Activated T-cell treated with anti-CD3 and anti-CD28 coated beads, Interleukin-2, amount 50 U/mL, for 72 hours (primary cell): Measurements from ENCODE around the gene ADGRB2. TPM values are rescaled to one million over a fixed set of nuclear protein-coding genes. Genes with fewer than 3 reads are reported as not detected.
A peak's percentile ranks its signal among the peaks of the same experiment; 100 is the strongest.
"Not testable (repeated sequence)": the region's sequence is repeated elsewhere in the genome, so short reads cannot be mapped to it uniquely, and the experiment has no call there.

ENCODE experiments used
- ATAC-seq, 2 donors: fragments of 150-1000 bp; cut with Tn5 transposase; replicated peaks in 1 of 2; 2 replicates each; pipeline ENCODE4 v1.10.0; 2021; ENCODE audit warnings: moderate library complexity in 2 of 2, mild to moderate bottlenecking in 1 of 2
- DNase-seq, 2 donors: peaks; one replicate each; pipeline ENCODE4 v3.0.0; 2021 to 2022; ENCODE audit warnings: mixed read lengths in 1 of 2
- H3K27ac Mint-ChIP-seq: one replicate; pipeline ENCODE4 v1.8.0; 2022; ENCODE audit warnings: mild to moderate bottlenecking, moderate library complexity, mixed read lengths
- H3K27me3 Mint-ChIP-seq: one replicate; pipeline ENCODE4 v1.8.0; 2022; ENCODE audit warnings: low read depth, mixed read lengths
- H3K36me3 Mint-ChIP-seq, 2 donors: one replicate each; pipeline ENCODE4 v1.8.0; 2022; ENCODE audit warnings: mixed read lengths in 2 of 2, mild to moderate bottlenecking in 1 of 2; ENCODE audit not compliant: insufficient read depth in 2 of 2
- H3K4me1 Mint-ChIP-seq: one replicate; pipeline ENCODE4 v1.8.0; 2022; ENCODE audit warnings: low read depth, mixed read lengths
- H3K4me3 Mint-ChIP-seq, 2 donors: one replicate each; pipeline ENCODE4 v1.8.0; 2022; ENCODE audit warnings: mild to moderate bottlenecking in 2 of 2, mixed read lengths in 2 of 2, moderate library complexity in 2 of 2
- H3K9me3 Mint-ChIP-seq, 2 donors: one replicate each; pipeline ENCODE4 v1.8.0; 2022; ENCODE audit warnings: mixed read lengths in 2 of 2
- total RNA-seq, 2 donors: library from RNA; stranded (reverse); gene quantifications; one replicate each; pipeline ENCODE4 v1.2.3, GENCODE V29; 2022

ADGRB2 gene
- total RNA-seq, 2 donors from 2014 or later, result 1.0 to 2.3 TPM

DNA sequence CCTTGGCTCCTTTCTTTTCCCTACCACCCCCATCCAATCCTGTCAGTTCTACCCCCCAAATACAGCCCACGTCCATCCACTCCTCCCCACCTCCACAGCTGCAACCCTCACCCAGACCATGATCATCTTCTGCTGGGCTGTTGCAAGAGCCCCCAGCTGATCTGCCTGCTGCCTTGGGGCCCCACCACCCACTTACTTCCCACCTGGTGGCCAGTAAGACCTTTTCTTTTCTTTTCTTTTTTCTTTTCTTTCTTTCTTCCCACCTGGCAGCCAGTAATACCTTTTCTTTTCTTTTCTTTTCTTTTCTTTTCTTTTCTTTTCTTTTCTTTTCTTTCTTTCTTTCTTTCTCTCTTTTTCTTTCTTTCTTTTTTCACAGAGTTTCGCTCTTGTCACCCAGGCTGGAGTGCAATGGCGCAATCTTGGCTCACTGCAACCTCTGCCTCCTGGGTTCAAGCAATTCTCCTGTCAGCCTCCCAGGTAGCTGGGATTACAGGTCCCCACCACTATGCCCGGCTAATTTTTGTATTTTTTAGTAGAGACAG is 57.0 kb downstream of the ADGRB2 start:
- not testable (repeated sequence) for H3K36me3 Mint-ChIP-seq, H3K4me3 Mint-ChIP-seq, H3K27ac Mint-ChIP-seq, DNase-seq, H3K9me3 Mint-ChIP-seq, ATAC-seq
- Mint-ChIP-seq H3K27me3 (peaks cover 51% of the 10 kb centered on the region), H3K4me1 (peaks cover 40% of the 10 kb centered on the region)

DNA sequence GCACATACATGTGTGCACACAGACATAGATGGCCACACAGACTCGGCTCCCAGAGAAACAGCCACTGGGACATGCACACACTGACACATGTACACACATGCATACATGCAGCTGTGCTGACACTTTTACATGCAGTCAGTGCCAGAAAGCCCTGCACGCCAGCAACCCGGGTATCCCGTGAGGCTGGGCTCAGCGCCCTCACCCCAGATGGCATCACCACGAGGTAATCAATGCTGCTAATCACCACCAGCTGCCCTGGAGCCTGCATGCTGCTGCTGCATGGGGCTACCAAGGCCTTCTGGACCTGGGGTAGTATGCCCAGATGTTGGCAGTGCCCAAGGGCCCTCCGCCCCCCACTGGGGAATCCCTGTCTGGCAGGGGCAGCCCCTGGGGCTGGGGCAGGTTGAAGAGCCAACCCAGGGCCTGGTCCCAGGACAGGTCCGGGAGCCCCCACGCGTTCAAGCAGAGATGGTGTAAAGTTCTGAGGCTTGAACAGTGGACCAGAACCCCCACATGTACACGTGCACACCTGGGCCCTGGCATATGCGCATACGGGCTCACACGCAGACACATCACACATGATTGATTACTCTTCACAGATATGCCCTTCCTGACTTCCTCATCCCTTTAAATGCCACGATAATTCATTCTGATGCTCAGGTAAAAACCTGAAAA is 57.6 kb downstream of the ADGRB2 start:
- H3K4me3 Mint-ChIP-seq, result no peak overlapping the region

GRCh38 chr1:31705080-31705866 is 58.9 kb downstream of the ADGRB2 start:
- Mint-ChIP-seq H3K27me3 (peaks cover 48% of the 10 kb centered on the region), H3K36me3 (no peaks in the 10 kb centered on the region), H3K4me3 (peak overlapping the region; percentile 60 to 68), H3K9me3 (no peaks in the 10 kb centered on the region), H3K27ac (peak overlapping the region; percentile 15), H3K4me1 (peaks cover 50% of the 10 kb centered on the region)
- ATAC-seq, result peak; percentile 89 to 90
- DNase-seq, result peak; percentile 88 to 90

More for the DNA sequence above, 57.6 kb downstream of the ADGRB2 start:
- no peaks in the 10 kb centered on the region for H3K36me3 Mint-ChIP-seq
- no peaks in the 10 kb centered on the region for H3K9me3 Mint-ChIP-seq
- H3K27me3 Mint-ChIP-seq, result peaks cover 48% of the 10 kb centered on the region
- H3K27ac Mint-ChIP-seq, result no peak overlapping the region
- ATAC-seq (no peak), DNase-seq (peak in 1 of 2 donors; percentile 2)
- peaks cover 40% of the 10 kb centered on the region for H3K4me1 Mint-ChIP-seq

DNA sequence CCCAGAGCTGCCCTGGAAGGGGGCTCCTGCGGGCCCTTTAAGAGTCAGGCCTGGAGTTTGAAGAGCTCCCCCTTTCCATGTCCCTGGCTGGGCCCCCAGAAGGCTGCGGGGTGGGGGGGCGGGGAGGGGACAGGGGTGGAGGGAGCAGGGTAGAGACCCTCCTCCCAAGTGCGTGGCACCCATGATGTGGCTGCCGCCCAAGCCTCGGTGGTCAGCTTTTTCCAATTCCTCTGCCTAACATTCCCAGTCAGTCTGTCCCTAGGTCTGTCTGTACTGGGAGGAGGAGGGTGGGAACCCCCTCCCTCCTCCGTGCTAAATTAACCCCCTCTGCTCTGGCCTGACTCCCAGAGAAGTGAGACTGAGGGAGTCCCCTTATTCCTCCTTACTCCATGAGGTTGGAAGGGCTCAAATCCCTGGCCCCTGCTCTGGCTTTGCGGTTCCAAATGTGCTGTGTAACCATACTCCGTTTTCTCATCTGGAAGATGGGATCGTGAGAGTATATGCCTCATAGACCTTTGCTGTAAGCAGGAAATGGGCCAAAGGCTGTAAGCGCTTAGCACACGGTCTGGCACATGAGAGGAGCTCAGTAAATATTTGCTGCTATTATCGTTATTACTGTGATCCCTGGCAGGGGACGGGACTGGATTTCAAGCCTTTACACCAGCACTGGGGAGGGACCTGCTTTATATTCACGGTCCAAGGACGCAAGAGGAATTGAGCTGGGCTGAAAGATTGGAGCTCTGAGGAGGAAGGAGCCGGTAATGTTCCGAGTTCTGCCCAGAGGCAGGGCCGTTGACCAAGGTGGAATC is 59.7 kb downstream of the ADGRB2 start:
- Mint-ChIP-seq H3K9me3 (no peaks in the 10 kb centered on the region), H3K4me1 (peaks cover 58% of the 10 kb centered on the region), H3K27me3 (peaks cover 48% of the 10 kb centered on the region), H3K36me3 (no peaks in the 10 kb centered on the region), H3K4me3 (peak overlapping the region; percentile 60 to 68), H3K27ac (peak overlapping the region; percentile 15)
- DNase-seq (no peak), ATAC-seq (peak; percentile 3 to 19)

DNA sequence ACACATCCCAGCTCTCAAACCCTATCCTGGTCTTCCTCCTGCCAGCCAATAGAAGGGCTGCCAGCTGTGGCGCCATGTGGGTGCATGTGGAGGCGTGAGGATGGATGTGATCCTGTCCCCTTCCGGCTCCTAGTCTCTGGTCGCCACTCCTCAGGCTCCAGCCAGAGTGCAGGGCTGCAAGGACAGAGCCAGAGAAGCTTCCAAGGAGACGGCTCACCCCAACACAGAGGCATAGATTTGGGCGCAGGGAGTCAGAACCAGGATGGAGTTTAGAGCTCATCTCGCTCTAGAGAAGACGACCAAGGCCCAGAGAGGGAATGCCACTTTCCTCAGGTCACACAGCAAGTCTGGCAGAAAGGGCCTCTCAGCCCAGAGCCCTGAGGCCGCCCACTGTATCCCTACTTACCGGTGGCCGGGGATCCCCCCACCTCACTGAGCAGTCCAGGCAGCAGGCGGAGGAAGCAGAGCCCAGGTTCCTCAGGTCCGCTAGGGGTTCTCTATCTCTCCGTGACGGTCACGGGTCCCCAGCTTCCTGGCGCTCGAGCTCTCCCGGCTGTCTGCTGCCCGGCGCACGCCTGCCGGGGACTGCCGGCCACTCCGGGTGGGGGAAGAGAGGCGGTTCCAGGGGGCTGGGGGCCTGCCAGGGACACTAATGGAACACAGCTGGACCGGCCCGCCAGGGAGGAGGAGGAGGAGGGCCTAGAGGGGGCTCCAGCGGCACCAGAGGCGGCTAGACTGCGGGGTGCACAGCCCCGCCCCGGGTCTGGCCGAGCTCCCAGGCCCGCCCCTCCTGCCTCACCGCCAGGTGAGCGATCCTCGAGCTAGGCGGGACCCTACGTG is 60.5 kb downstream of the ADGRB2 start, which contains the start of gene COL16A1:
COL16A1 (minus strand) TSS at position 587 of the 840 bp plus-strand sequence. CDS start 1,824 bp downstream, outside the sequence.
- Mint-ChIP-seq H3K4me3 (peak within 1 kb of the TSS; percentile 60 to 68), H3K4me1 (peaks cover 65% of the 10 kb centered on the region), H3K36me3 (no peaks in the 10 kb centered on the region), H3K27ac (peak within 1 kb of the TSS; percentile 15), H3K9me3 (no peaks in the 10 kb centered on the region), H3K27me3 (peaks cover 41% of the 10 kb centered on the region)
- ATAC-seq (no peak), DNase-seq (no peak)

DNA sequence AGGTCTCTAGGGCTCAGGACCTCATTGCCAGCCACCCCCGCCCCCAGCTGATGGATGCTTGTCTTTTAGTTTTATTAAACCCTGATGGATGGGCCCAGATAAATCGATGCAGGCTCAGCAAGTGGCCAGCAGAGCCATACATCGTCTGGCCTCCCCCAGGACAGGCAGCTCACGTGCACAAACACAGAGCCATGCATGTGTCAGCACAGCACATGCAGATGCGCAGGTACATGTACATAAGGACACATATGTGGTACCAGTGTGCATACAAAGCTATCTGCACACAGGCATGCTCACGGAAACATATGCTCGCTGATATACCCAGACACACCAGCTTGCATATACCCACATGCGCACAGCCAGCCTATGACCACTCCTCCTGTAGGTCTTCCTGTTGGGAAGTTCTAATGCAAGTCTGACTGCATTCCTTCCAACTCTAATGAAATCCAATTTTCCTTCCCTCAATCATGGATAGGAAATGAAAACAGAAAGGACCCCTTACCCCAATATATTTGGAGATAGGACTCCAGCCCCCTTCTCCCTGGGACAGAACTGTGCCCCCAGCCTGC is 61.2 kb downstream of the ADGRB2 start:
- Mint-ChIP-seq H3K27me3 (peaks cover 34% of the 10 kb centered on the region), H3K27ac (no peak overlapping the region), H3K4me1 (peaks cover 59% of the 10 kb centered on the region), H3K9me3 (no peaks in the 10 kb centered on the region), H3K36me3 (no peaks in the 10 kb centered on the region), H3K4me3 (no peak overlapping the region)
- DNase-seq, result no peak
- ATAC-seq, result no peak

DNA sequence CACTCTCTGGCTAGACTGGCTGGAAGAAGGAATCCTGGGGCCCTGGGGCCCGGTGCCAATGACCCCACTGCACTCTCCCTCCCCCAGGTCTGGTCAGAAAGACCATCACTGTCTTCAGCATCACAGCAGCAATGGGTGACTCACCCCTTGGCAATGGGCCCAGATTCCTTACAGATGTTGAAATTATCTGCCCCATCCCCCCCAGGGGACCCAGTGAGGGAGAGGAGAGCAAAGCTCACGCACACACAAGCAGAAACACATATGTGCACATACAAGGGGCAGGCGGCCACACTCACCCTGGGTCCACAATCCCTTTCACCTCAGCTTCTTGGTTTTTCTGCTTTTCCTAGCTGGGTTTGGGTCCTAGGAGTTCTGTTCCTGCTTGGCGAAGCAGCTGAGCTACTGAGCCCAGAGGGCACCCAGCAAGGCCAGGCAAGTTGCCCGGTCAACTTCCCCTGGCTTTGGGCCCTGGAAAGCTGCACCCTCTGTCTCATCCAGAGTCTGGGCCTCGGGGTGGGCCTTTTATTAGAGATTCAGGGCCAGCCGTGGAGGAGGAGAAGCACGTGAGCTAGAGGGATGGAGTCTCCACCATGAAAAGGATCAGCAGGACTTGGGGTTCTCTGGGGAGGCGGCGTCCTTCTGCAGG is 62.9 kb downstream of the ADGRB2 start:
- Mint-ChIP-seq H3K36me3 (no peaks in the 10 kb centered on the region), H3K9me3 (no peaks in the 10 kb centered on the region), H3K4me1 (peaks cover 45% of the 10 kb centered on the region), H3K27me3 (peaks cover 20% of the 10 kb centered on the region), H3K4me3 (no peak overlapping the region), H3K27ac (no peak overlapping the region)
- DNase-seq (peak; percentile 47 to 51), ATAC-seq (no peak)

DNA sequence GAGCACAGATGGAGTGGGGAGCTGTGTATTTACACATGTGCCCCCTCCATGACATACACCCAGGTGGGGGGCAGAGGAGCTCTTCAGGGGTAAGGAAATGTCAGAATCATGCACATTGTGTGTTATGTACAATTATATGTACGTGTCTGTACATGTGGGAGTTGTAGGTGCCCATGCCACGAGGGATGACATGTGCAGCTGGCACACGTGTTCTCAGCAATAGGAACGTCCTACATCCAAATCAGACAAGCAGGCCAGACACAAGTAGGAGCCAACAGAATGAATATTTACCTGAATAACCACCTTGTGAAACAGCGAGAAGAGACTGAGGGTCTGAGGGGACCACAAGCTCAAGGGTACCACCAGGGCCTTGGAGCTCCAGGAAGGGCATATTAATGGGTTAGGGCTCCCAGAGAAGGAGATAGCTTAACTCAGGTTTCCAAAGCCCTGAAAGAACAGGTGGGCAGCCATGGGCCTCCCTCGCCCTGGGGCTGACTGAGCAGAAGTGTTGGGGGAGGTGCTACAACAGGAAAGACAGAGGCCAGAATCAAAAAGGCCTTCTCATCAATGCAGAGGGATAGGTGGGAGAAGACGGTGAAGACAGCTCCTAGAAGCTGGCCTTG is 63.6 kb downstream of the ADGRB2 start:
- Mint-ChIP-seq H3K27ac (no peak overlapping the region), H3K27me3 (peaks cover 16% of the 10 kb centered on the region), H3K36me3 (no peaks in the 10 kb centered on the region), H3K4me3 (no peak overlapping the region), H3K9me3 (no peaks in the 10 kb centered on the region), H3K4me1 (peaks cover 39% of the 10 kb centered on the region)
- ATAC-seq, result no peak
- DNase-seq, result no peak

DNA sequence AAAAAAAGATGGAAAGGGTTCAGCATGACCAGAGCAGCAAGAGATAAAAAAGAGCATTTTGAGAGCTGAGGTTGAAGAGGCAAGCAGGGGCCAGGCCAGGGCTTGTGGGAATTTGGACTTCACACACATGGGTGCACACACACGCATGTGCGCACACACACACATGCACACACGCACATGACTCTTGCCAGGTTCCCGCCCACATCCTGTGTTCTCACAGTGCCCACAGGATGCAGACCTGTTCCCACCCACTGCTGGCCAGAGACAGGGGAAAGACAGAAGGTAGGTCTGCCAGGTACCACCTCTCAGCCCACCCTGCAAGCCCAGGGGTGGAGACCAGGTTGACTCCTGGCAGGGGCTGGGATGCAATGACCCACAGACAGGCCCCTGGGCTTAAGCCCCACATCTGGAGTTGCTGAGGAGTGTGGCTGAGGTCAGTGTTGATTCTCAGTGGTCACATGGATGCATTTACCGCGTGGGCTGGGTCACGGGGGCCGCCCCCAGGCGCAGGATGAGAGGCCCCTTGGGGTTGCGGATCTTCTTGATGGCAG is 64.7 kb downstream of the ADGRB2 start:
- Mint-ChIP-seq H3K4me3 (no peak overlapping the region), H3K4me1 (peaks cover 27% of the 10 kb centered on the region), H3K27me3 (peaks cover 10% of the 10 kb centered on the region), H3K27ac (no peak overlapping the region), H3K36me3 (no peaks in the 10 kb centered on the region), H3K9me3 (no peaks in the 10 kb centered on the region)
- DNase-seq, result peak; percentile 24 to 41
- peak; percentile 36 to 53 for ATAC-seq

DNA sequence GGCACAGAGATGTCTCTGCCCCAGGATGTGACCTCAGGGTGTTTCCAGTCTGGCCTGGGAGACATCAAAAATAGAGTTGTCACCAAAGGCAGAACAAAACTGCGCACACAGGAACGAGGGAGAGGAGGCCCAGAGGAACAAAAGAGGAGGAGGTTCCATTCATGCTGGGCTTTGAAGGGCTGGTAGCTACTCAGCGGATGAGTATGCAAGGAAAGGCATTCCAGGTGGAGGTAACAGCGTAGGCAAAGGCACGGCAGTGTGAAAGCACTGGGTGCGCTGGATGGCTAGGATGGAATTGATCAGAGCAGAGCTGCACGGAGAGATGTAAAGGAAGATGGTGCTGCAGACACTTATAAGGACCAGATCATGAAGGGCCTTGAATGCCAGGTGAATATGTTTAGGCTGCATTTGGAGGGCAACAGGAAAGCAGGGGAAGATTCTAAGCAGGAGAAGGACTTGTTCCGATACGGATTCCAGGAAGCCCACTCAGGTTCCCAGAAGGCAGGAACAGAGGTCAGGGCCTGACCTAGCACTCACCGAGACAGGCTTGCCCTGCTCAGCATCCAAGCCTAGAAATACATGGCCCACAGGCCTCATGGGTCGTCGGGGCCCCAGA is 66.7 kb downstream of the ADGRB2 start:
- Mint-ChIP-seq H3K9me3 (no peaks in the 10 kb centered on the region), H3K36me3 (no peaks in the 10 kb centered on the region), H3K4me3 (no peak overlapping the region), H3K4me1 (peaks cover 26% of the 10 kb centered on the region), H3K27me3 (no peaks in the 10 kb centered on the region), H3K27ac (no peak overlapping the region)
- ATAC-seq (no peak), DNase-seq (no peak)

DNA sequence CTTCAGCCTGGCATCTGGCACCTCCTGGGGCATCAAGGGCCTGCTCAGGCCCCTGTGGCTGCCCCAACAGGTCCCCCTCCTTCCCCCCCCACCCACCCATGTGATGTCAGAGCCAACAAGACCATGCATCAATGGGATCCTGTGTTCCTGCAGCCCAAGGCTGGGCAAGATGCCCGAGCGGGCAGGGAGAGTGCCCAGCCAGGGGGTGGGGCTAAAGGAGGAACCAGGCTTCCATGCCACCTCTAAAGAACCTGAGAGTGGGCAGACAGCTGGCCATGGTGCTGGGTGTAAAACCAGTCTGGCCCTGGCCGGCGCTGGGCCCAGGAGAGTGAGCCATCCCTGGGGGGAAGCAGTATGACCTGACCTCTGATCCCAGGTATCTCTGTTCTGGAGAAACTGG is 67.9 kb downstream of the ADGRB2 start:
- H3K36me3 Mint-ChIP-seq, result no peaks in the 10 kb centered on the region
- no peaks in the 10 kb centered on the region for H3K9me3 Mint-ChIP-seq
- H3K27me3 Mint-ChIP-seq, result no peaks in the 10 kb centered on the region
- H3K27ac Mint-ChIP-seq, result no peak overlapping the region
- DNase-seq (no peak), ATAC-seq (no peak)
- H3K4me3 Mint-ChIP-seq, result no peak overlapping the region
- peaks cover 25% of the 10 kb centered on the region for H3K4me1 Mint-ChIP-seq
